HG03066 (cell line): ENCODE results near the gene ARHGDIG.

Source experiments
- ATAC-seq: cut with Tn5 transposase; IDR thresholded peaks from one replicate; pipeline ENCODE4 v1.9.1; 2021; ENCODE audit warnings: low read depth; ENCODE audit not compliant: unreplicated experiment

ARHGDIG gene

GRCh38 chr16:293043-293775, 12.8 kb downstream of the ARHGDIG start:
- no peak for ATAC-seq

DNA sequence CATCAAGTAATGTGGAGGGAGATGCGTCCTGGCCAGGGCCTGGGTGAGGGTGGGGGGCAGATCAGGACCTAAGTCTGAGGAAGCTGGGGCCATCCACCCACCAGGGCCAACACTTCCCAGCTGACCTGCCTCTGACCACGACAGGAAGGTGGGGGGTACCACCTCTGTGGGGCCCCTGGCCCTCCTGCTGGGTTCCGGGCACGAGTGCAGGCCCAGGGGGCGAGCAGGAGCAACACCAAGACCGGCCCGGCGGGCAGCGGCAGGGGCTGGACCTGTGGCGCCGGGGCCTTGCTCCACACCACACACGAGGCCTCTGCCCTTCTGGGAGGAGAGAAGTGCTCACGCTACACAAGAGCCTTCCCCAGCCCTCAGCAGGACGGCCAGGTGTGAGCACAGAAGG, 15.9 kb downstream of the ARHGDIG start:
- ATAC-seq, result no peak

GRCh38 chr16:296806-297510, 16.6 kb downstream of the ARHGDIG start:
- no peak for ATAC-seq

DNA sequence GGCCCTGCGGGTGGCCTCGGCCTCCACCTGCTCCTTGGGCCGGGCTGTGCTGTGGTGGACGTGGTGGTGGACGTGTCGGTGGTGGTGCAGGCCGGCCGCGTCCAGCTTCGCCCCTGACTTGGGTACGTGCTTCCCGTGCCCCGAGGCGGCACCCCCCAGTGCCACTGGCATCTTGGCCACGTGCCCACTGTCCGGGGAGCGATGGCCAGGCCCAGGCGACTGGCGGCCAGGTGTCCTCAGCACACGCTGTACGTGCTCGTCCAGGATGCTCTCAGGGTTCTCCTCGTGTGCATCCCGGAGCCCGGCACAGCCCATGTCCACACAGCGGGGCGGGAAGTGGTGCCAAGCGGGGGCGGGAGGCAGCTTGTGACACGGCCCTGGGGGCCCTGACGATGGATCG, 17.4 kb downstream of the ARHGDIG start:
- no peak for ATAC-seq

DNA sequence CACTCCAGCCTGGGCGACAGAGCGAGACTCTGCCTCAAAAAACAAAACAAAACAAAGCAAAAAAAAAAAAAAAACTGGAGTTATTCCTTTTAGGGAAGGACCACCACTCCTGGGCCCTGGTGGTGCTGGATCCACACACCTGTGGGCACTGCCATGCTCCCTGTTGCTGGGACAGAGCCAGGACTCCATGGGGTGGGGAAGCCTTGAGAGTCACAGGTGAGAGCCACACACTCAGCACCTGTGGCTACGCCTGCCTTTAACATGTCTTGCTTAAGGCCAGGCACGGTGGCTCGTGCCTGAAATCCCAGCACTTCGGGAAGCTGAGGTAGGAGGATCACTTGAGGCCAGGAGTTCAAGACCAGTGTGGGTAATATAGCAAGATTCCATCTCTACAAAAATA, 20.8 kb downstream of the ARHGDIG start:
- ATAC-seq, result no peak

- ATAC-seq, result no peak
These were observed 21.6 kb downstream of the ARHGDIG start for GRCh38 chr16:301950-302349.

DNA sequence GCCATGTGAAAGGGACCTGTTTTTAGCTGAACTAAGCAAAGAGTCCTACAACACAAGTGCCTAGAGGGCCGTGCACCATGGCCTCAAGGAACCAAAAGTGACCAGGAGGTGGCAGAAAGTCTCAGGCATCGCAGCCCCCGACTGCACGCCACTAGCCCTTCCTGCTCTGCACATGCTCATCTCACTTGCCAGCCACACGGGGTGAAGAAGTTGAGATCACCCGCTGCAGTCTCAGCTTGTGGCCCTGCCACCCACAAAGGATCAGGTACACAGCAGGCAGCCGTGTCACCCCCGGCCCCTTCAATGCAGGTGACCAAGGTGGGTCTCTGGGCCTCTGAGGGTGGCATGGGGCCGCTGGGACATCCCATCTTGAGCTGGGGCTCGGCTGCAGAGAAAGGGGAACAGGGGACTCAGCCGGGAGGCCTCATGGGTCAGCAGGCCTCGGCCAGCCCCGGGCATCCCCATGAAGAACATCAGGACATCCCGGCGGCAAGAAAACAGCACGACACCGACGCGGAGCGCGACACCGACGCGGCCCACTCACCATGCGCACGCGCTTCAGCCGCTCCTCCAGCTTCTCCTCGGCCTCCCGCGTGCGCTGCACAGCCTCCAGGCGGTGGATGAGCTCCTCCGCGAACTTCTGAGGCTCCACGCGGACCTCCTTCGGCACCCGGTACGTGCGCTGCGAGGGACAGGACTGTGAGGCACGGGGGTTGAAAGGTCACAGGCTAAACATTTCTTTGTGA, 23.5 kb downstream of the ARHGDIG start:
- ATAC-seq, result no peak

GRCh38 chr16:305916-306626, 25.7 kb downstream of the ARHGDIG start:
- ATAC-seq, result no peak

DNA sequence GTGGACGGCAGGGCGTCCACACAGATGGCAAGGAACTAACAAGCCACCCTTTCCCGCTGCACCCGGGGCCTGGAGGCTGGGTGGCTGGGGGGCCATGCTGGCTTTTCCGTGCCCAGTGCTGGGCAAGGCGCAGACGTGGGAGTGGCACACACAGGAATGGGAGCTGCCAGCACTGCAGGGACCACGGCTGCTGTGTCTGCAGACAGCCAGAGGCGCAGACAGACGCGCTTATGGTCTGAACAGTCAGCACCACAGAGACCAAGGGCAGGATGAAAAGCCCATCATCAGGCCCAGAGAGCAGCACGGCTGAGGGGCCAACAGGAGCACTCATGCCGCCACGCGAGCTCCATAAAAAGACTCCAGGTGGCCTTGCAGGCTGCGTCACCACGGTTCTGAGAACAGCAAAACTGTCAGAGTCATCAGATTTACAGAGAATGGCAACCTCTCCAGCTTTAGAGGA, 26.6 kb downstream of the ARHGDIG start:
- no peak for ATAC-seq

DNA sequence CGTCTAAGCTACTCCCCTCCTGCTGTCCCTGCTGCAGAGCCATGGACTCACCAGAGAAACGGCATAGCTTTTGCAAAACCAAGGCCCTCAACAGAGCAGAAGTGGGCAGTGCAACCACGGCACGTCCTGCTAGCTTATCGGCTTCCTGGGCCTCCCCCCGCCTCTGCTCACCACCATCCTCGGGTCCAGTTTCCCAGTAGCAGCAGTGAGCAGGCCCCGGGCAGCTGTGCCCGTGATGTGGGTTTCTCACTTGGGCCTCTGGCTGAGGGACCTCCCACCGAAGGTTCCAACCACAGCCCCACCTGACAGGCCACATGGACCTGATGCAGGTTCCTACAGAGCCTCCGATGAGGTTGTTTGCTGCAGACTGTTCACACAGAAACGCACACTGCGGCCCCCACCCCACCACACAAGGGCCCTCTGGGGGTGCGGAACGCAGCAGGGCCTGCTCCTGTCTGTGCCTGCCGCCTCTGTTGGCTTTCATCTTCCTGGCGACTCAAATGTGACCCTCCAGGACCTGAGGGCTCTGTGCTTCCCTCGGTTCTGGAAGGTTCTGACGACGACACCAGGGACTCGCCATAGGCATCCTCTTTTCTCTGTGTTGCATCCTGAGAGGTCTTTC, 27.4 kb downstream of the ARHGDIG start:
- ATAC-seq, result no peak

DNA sequence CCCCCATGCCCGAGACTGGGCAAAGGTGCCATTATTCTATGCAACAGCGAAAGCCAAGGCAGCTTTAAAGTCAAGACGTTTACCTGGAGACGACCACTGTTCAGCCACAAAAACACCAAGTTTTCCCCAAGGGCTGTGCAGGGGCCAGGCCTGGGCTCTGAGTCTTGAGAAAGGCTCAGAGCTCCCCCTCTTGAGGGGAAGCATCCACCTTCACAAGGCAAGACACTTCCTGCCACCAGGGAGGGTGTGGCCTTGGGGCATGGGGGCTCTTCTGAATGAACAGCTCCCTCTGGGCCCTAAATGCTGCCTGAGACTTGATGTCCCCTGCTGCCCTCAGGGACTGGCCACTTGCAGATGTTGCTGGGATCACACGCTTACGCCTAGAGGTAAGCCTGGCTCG, 29.1 kb downstream of the ARHGDIG start:
- no peak for ATAC-seq

DNA sequence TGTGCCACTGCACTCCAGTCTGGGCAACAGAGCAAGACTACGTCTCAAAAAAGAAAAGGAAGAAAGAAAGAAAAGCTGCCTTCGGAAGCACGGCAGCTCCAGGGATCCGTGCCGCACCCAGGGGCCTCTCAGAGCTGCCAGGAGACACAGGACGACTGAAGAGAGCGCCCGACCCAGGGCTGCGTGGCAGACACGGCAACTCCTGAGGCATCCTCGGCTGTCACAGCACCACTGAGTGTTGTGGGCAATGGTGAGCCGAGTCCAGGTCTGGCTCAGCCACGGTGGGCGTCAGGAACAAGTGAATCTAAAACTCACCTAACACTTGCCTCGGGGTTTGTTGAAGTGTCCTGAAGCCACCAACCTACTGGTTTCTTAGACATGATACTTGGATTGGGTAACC, 31.3 kb downstream of the ARHGDIG start:
- no peak for ATAC-seq

- no peak for ATAC-seq
These were observed 34.0 kb downstream of the ARHGDIG start for GRCh38 chr16:314351-314750.

- ATAC-seq, result no peak
These were observed 34.5 kb downstream of the ARHGDIG start for GRCh38 chr16:314795-315299.

GRCh38 chr16:316741-317464, 36.5 kb downstream of the ARHGDIG start:
- ATAC-seq, result no peak

DNA sequence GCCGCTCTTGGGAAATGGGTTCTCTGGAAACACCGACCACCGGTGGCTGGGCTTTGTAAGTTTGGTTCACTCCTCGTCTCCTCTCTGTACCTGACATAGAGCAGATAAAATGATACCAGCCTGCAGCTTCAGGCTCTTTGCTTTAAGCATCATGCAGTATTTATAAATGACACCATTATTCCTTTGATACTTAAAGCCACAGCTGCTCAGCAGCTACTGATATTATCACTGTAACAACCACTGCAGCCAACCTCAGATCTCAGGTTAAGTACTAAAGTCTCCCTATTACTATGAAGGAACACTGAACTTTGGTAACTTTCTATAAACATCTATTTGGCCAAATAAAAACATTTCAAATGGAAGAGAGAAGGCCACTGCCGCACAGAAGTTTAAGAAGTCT, 37.2 kb downstream of the ARHGDIG start:
- ATAC-seq, result no peak

- no peak for ATAC-seq
These were observed 38.2 kb downstream of the ARHGDIG start for GRCh38 chr16:318628-319027.

- ATAC-seq, result no peak
These were observed 39.8 kb downstream of the ARHGDIG start for GRCh38 chr16:320206-320605.

DNA sequence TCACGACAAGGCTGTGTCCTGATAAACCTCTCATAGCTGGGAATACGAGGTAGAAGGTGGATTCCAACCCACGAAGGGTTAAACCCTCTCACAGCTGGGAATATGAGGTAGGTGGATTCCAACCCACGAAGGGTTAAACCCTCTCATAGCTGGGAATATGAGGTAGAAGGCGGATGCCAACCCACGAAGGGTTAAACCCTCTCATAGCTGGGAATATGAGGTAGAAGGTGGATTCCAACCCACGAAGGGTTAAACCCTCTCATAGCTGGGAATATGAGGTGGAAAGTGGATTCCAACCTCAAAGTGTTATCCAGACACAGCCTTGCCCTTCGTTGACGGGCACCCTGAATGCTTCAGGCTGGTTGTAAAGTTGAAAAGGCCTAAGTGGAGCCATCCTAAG, 41.1 kb downstream of the ARHGDIG start:
- no peak for ATAC-seq
